ENCODE measurements around the gene GRK4. TPM values are rescaled to one million over a fixed set of nuclear protein-coding genes. Genes with fewer than 3 reads are reported as not detected.

Gene GRK4
- total RNA-seq, 4 donors from 2014 or later: 7.6 to 10.8 (median 9.1) TPM

GRCh38 chr4:2925931-2926860, 37.2 kb upstream of the GRK4 start:
- Histone ChIP-seq H3K36me3 (peaks cover 26 to 40% of the 10 kb centered on the region in 2 donors), H3K4me1 (peaks cover 36 to 40% of the 10 kb centered on the region in 2 donors), H3K27ac (no peak overlapping the region), H3K27me3 (no peaks in the 10 kb centered on the region), H3K9me3 (no peaks in the 10 kb centered on the region), H3K4me3 (replicated peaks in 1 of 3) (no peak overlapping the region)
- intact Hi-C loops (cut with DNase I): no loop called here
- WGBS, 2 donors: 93 to 94% methylated on average over 40 to 41 of the region's 41 CpGs
- TF ChIP-seq CTCF (IDR thresholded peaks at IDR 0.05) (no peak), POLR2A (IDR thresholded peaks at IDR 0.05) (no peak)
- no peak for DNase-seq

- 93 to 94% methylated on average over 15 to 17 of the region's 18 CpGs for WGBS, 2 donors
- DNase-seq: no peak
Observed at GRCh38 chr4:2927016-2927695, 36.2 kb upstream of the GRK4 start.

DNA sequence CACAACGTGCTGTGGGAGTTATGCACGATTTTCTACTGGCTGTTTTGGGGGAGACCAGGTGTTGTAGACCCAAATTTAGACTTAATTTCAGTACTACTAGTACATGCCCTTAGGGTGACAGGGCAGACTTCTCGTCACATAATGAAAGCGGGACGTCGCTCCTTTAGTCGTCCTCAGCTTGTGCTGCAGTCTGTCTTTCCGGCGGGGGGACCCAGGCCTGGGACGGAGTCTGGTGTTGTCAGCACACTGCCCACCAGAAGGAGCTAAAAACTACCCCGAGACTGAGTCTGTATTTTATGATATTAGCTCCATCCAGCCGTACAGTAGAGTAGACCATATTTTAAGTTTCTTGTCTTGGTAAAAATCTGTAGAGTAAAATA, 35.7 kb upstream of the GRK4 start:
- DNase-seq: no peak
- no peak overlapping the region for H3K27ac ChIP-seq
- WGBS, 2 donors: 95 to 97% methylated on average over 12 of the region's 12 CpGs
- intact Hi-C loops (cut with DNase I): no loop called here
- no peaks in the 10 kb centered on the region for H3K9me3 ChIP-seq
- H3K27me3 ChIP-seq: no peaks in the 10 kb centered on the region
- TF ChIP-seq CTCF (IDR thresholded peaks at IDR 0.05) (no peak), POLR2A (IDR thresholded peaks at IDR 0.05) (no peak)
- H3K36me3 ChIP-seq: peaks cover 26 to 36% of the 10 kb centered on the region in 2 donors
- H3K4me3 ChIP-seq (replicated peaks in 1 of 3): no peak overlapping the region
- peaks cover 44 to 45% of the 10 kb centered on the region in 2 donors for H3K4me1 ChIP-seq

More at GRCh38 chr4:2927016-2927695, 36.2 kb upstream of the GRK4 start:
- Histone ChIP-seq H3K27me3 (no peaks in the 10 kb centered on the region), H3K27ac (no peak overlapping the region), H3K4me1 (peaks cover 45 to 46% of the 10 kb centered on the region in 2 donors), H3K9me3 (no peaks in the 10 kb centered on the region), H3K4me3 (replicated peaks in 1 of 3) (no peak overlapping the region), H3K36me3 (peaks cover 26 to 40% of the 10 kb centered on the region in 2 donors)
- TF ChIP-seq CTCF (IDR thresholded peaks at IDR 0.05): no peak
- TF ChIP-seq POLR2A (IDR thresholded peaks at IDR 0.05): no peak
- intact Hi-C loops (cut with DNase I): no loop called here

DNA sequence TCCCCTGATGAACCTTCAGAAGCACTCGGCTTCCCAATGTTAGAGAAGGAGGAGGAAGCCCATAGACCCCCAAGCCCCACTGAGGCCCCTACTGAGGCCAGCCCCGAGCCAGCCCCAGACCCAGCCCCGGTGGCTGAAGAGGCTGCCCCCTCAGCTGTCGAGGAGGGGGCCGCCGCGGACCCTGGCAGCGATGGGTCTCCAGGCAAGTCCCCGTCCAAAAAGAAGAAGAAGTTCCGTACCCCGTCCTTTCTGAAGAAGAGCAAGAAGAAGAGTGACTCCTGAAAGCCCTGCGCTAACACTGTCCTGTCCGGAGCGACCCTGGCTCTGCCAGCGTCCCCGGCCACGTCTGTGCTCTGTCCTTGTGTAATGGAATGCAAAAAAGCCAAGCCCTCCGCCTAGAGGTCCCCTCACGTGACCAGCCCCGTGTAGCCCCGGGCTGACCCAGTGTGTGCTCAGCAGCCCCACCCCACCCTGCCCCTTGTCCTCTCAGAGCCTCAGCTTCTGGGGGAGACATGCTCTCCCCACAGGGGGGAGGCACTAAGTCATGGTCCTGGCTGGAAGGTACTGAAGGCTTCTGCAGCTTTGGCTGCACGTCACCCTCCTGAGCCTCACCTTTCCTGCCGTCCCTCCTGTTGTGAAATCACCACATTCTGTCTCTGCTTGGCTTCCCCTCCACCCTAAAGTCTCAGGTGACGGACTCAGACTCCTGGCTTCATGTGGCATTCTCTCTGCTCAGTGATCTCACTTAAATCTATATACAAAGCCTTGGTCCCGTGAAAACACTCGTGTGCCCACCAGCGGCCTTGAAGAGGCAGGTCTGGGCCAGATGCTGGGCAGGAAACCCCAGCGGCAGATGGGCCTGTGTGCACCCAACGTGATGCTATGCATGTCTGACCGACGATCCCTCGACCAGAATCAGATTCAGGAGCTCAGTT, 34.9 kb upstream of the GRK4 start:
- 81 to 83% methylated on average over 23 to 31 of the region's 32 CpGs for WGBS, 2 donors
- no peak for TF ChIP-seq POLR2A (IDR thresholded peaks at IDR 0.05)
- TF ChIP-seq CTCF (IDR thresholded peaks at IDR 0.05): no peak
- Histone ChIP-seq H3K4me3 (replicated peaks in 1 of 3) (no peak overlapping the region), H3K27ac (peak overlapping the region; percentile 40 to 97 (median 88)), H3K9me3 (no peaks in the 10 kb centered on the region), H3K27me3 (no peaks in the 10 kb centered on the region), H3K4me1 (peaks cover 51 to 53% of the 10 kb centered on the region in 2 donors), H3K36me3 (peaks cover 26 to 35% of the 10 kb centered on the region in 2 donors)
- DNase-seq: peak; percentile 46 to 67
- intact Hi-C loops (cut with DNase I): no loop called here
